Adipose tissue (tissue), 3 donors: Measurements from ENCODE around the gene OAS1. TPM values are rescaled to one million over a fixed set of nuclear protein-coding genes. Genes with fewer than 3 reads are reported as not detected.
"Not testable (repeated sequence)": the region's sequence is repeated elsewhere in the genome, so short reads cannot be mapped to it uniquely, and the experiment has no call there.

Experiments used
- H3K27ac ChIP-seq: one replicate; pipeline ENCODE4 v1.5.1; 2013; ENCODE audit warnings: low read depth, low read length
- WGBS, 3 donors: extraction: QIAGEN DNeasy Blood & Tissue Kit; methylation state at CpG; one replicate each; pipeline ENCODE4 v1.1.7; 2013; 5-methylcytosine and 5-hydroxymethylcytosine counted together
- polyA plus RNA-seq, 3 donors: library from polyadenylated mRNA; stranded (reverse); fragments of 200-250 nt; gene quantifications; one replicate each; pipeline ENCODE4 v1.2.3, GENCODE V29; 2013
- donor health status: healthy with polysubstance abuse.
- donor health status: Bipolar disorder and iron deficiency.
- donor health status: healthy.

OAS1 gene
- polyA plus RNA-seq, 3 donors = 6.6 to 25.9 (median 23.2) TPM

GRCh38 chr12:112892856-112893255 is 13.9 kb upstream of the OAS1 start:
- H3K27ac ChIP-seq = no peak overlapping the region
- 25 to 45% (median 25%) methylated on average over 2 of the region's 2 CpGs for WGBS, 3 donors

- no peak overlapping the region for H3K27ac ChIP-seq
Measured at GRCh38 chr12:112894128-112894527, 12.6 kb upstream of the OAS1 start.

GRCh38 chr12:112898380-112898779 is 8.4 kb upstream of the OAS1 start:
- 78 to 90% (median 86%) methylated on average over 6 of the region's 6 CpGs for WGBS, 3 donors
- H3K27ac ChIP-seq = no peak overlapping the region

GRCh38 chr12:112900298-112901145 is 6.2 kb upstream of the OAS1 start:
- 77 to 87% (median 82%) methylated on average over 10 to 11 of the region's 11 CpGs for WGBS, 3 donors
- no peak overlapping the region for H3K27ac ChIP-seq

GRCh38 chr12:112901271-112901670 is 5.5 kb upstream of the OAS1 start:
- 89 to 97% (median 90%) methylated on average over 2 of the region's 2 CpGs for WGBS, 3 donors
- H3K27ac ChIP-seq = no peak overlapping the region

- H3K27ac ChIP-seq = no peak overlapping the region
Measured at GRCh38 chr12:112904571-112904970, 2.2 kb upstream of the OAS1 start.

GRCh38 chr12:112905451-112906089 is 1.2 kb upstream of the OAS1 start:
- no peak overlapping the region for H3K27ac ChIP-seq
- WGBS, 3 donors = 77 to 91% (median 86%) methylated on average over 4 of the region's 4 CpGs

GRCh38 chr12:112907415-112908157 is 824 bp downstream of the OAS1 start:
- 49 to 55% (median 50%) methylated on average over 7 of the region's 7 CpGs for WGBS, 3 donors
- H3K27ac ChIP-seq = no peak overlapping the region

- no peak overlapping the region for H3K27ac ChIP-seq
- WGBS, 3 donors = 59 to 71% (median 71%) methylated on average over 12 of the region's 12 CpGs
Measured at GRCh38 chr12:112908548-112908947, 1.8 kb downstream of the OAS1 start.

- 96 to 99% (median 98%) methylated on average over 4 of the region's 4 CpGs for WGBS, 3 donors
- no peak overlapping the region for H3K27ac ChIP-seq
Measured at GRCh38 chr12:112909693-112910092, 2.9 kb downstream of the OAS1 start.

- 97 to 100% (median 97%) methylated on average over 1 of the region's 1 CpG for WGBS, 3 donors
- H3K27ac ChIP-seq = no peak overlapping the region
Measured at GRCh38 chr12:112913038-112913688, 6.4 kb downstream of the OAS1 start.

GRCh38 chr12:112913888-112914287 is 7.1 kb downstream of the OAS1 start:
- not testable (repeated sequence) for H3K27ac ChIP-seq
- 99 to 100% (median 100%) methylated on average over 2 of the region's 2 CpGs for WGBS, 3 donors

GRCh38 chr12:112916270-112916669 is 9.5 kb downstream of the OAS1 start:
- no peak overlapping the region for H3K27ac ChIP-seq
- 26 to 84% (median 71%) methylated on average over 5 of the region's 5 CpGs for WGBS, 3 donors

- WGBS, 3 donors = 88 to 92% (median 89%) methylated on average over 6 of the region's 6 CpGs
- H3K27ac ChIP-seq = no peak overlapping the region
Measured at GRCh38 chr12:112919121-112919520, 12.4 kb downstream of the OAS1 start.

- no peak overlapping the region for H3K27ac ChIP-seq
- WGBS, 3 donors = 21 to 39% (median 24%) methylated on average over 7 of the region's 7 CpGs
Measured at GRCh38 chr12:112924986-112925385, 18.2 kb downstream of the OAS1 start.

- WGBS, 3 donors = 47 to 80% (median 67%) methylated on average over 7 of the region's 7 CpGs
- H3K27ac ChIP-seq = not testable (repeated sequence)
Measured at GRCh38 chr12:112926416-112927033, 19.8 kb downstream of the OAS1 start.

GRCh38 chr12:112927475-112927874 is 20.7 kb downstream of the OAS1 start:
- WGBS, 3 donors = 62 to 80% (median 64%) methylated on average over 3 of the region's 3 CpGs
- no peak overlapping the region for H3K27ac ChIP-seq

GRCh38 chr12:112927925-112928324 is 21.2 kb downstream of the OAS1 start:
- WGBS, 3 donors = 46 to 80% (median 48%) methylated on average over 2 of the region's 2 CpGs

More at GRCh38 chr12:112927925-112928324, 21.2 kb downstream of the OAS1 start:
- no peak overlapping the region for H3K27ac ChIP-seq
